ENCODE data around the gene SAXO2.
"Not testable (repeated sequence)": the region's sequence is repeated elsewhere in the genome, so short reads cannot be mapped to it uniquely, and the experiment has no call there.

The SAXO2 gene

GRCh38 chr15:82292271-82292670 lies 29.7 kb downstream of the SAXO2 start:
- DNase-seq (ENCODE audit: low spot score) = no peak
- no peak for TF ChIP-seq CTCF (IDR thresholded peaks at IDR 0.05)
- H3K4me3 ChIP-seq = no peak overlapping the region
- no peak overlapping the region for H3K27ac ChIP-seq

GRCh38 chr15:82294061-82294690 lies 31.6 kb downstream of the SAXO2 start:
- H3K4me3 ChIP-seq = no peak overlapping the region
- no peak overlapping the region for H3K27ac ChIP-seq
- no peak for TF ChIP-seq CTCF (IDR thresholded peaks at IDR 0.05)
- no peak for DNase-seq (ENCODE audit: low spot score)

GRCh38 chr15:82297546-82297945 lies 34.9 kb downstream of the SAXO2 start:
- no peak for TF ChIP-seq CTCF (IDR thresholded peaks at IDR 0.05)
- DNase-seq (ENCODE audit: low spot score) = no peak
- Histone ChIP-seq H3K4me3 (no peak overlapping the region), H3K27ac (no peak overlapping the region)

GRCh38 chr15:82298032-82298431 lies 35.4 kb downstream of the SAXO2 start:
- Histone ChIP-seq H3K27ac (no peak overlapping the region), H3K4me3 (no peak overlapping the region)
- TF ChIP-seq CTCF (IDR thresholded peaks at IDR 0.05) = no peak
- DNase-seq (ENCODE audit: low spot score) = no peak

- no peak for DNase-seq (ENCODE audit: low spot score)
- no peak overlapping the region for H3K4me3 ChIP-seq
- H3K27ac ChIP-seq = no peak overlapping the region
- no peak for TF ChIP-seq CTCF (IDR thresholded peaks at IDR 0.05)
Observed at GRCh38 chr15:82298520-82298919, 35.9 kb downstream of the SAXO2 start.

- not testable (repeated sequence) for H3K27ac ChIP-seq; H3K4me3 ChIP-seq; DNase-seq (ENCODE audit: low spot score)
Observed at GRCh38 chr15:82299511-82299914, 36.9 kb downstream of the SAXO2 start.

- not testable (repeated sequence) for DNase-seq (ENCODE audit: low spot score); H3K4me3 ChIP-seq
- peak overlapping the region in 1 of 2 donors; percentile 42 for H3K27ac ChIP-seq
Observed at GRCh38 chr15:82300326-82300725, 37.7 kb downstream of the SAXO2 start.

- peak overlapping the region in 1 of 2 donors; percentile 42 for H3K27ac ChIP-seq
- TF ChIP-seq CTCF (IDR thresholded peaks at IDR 0.05) = no peak
- no peak for DNase-seq (ENCODE audit: low spot score)
- H3K4me3 ChIP-seq = no peak overlapping the region
Observed at GRCh38 chr15:82300883-82301282, 38.3 kb downstream of the SAXO2 start.
